ENCODE measurements around the gene ACACB. TPM values are rescaled to one million over a fixed set of nuclear protein-coding genes. Genes with fewer than 3 reads are reported as not detected.
A peak's percentile ranks its signal among the peaks of the same experiment; 100 is the strongest.

ACACB gene
- total RNA-seq, 1 donor from 2014 or later, result 140 TPM

- Histone ChIP-seq H3K27me3 (no peaks in the 10 kb centered on the region), H3K9me3 (no peaks in the 10 kb centered on the region), H3K4me1 (peaks cover 4 to 19% of the 10 kb centered on the region in 2 donors), H3K27ac (peak overlapping the region; percentile 9 to 92), H3K36me3 (peaks cover 30 to 32% of the 10 kb centered on the region in 2 donors), H3K4me3 (peak overlapping the region; percentile 87 to 91)
- no peak for DNase-seq (ENCODE audit: low spot score in 2 of 2)
- intact Hi-C loops (cut with DNase I), result loop anchor here (10.0 kb wide), 3 partner anchors 365 to 1415 kb away; partner anchors contain the start of gene PWP1
- TF ChIP-seq CTCF (IDR thresholded peaks at IDR 0.05), result no peak
Measured at GRCh38 chr12:109099431-109100020, 16.9 kb upstream of the ACACB start.

GRCh38 chr12:109100741-109101140, 15.6 kb upstream of the ACACB start:
- peaks cover 42 to 45% of the 10 kb centered on the region in 2 donors for H3K36me3 ChIP-seq
- H3K9me3 ChIP-seq, result no peaks in the 10 kb centered on the region
- peaks cover 4 to 19% of the 10 kb centered on the region in 2 donors for H3K4me1 ChIP-seq
- no peak for DNase-seq (ENCODE audit: low spot score in 2 of 2)
- no peaks in the 10 kb centered on the region for H3K27me3 ChIP-seq
- no peak for TF ChIP-seq CTCF (IDR thresholded peaks at IDR 0.05)
- intact Hi-C loops (cut with DNase I), result no loop called here
- no peak overlapping the region for H3K27ac ChIP-seq
- H3K4me3 ChIP-seq, result no peak overlapping the region

- Histone ChIP-seq H3K27me3 (no peaks in the 10 kb centered on the region), H3K36me3 (peaks cover 48 to 60% of the 10 kb centered on the region in 2 donors), H3K4me3 (no peak overlapping the region), H3K9me3 (no peaks in the 10 kb centered on the region), H3K27ac (no peak overlapping the region), H3K4me1 (peaks cover 1 to 16% of the 10 kb centered on the region in 2 donors)
- TF ChIP-seq CTCF (IDR thresholded peaks at IDR 0.05), result no peak
- intact Hi-C loops (cut with DNase I), result no loop called here
- DNase-seq (ENCODE audit: low spot score in 2 of 2), result no peak
Measured at GRCh38 chr12:109102491-109102890, 13.9 kb upstream of the ACACB start.

- Histone ChIP-seq H3K4me3 (no peak overlapping the region), H3K36me3 (peaks cover 53 to 64% of the 10 kb centered on the region in 2 donors), H3K27me3 (no peaks in the 10 kb centered on the region), H3K9me3 (no peaks in the 10 kb centered on the region), H3K4me1 (no peaks in the 10 kb centered on the region), H3K27ac (no peak overlapping the region)
- intact Hi-C loops (cut with DNase I), result no loop called here
- DNase-seq (ENCODE audit: low spot score in 2 of 2), result no peak
- no peak for TF ChIP-seq CTCF (IDR thresholded peaks at IDR 0.05)
Measured at GRCh38 chr12:109105176-109105575, 11.2 kb upstream of the ACACB start.

GRCh38 chr12:109109746-109110350, 6.5 kb upstream of the ACACB start:
- intact Hi-C loops (cut with DNase I), result no loop called here
- peaks cover 21 to 28% of the 10 kb centered on the region in 2 donors for H3K36me3 ChIP-seq
- H3K27ac ChIP-seq, result peak overlapping the region; percentile 92 to 93
- no peak for DNase-seq (ENCODE audit: low spot score in 2 of 2)
- no peak overlapping the region for H3K4me3 ChIP-seq
- H3K9me3 ChIP-seq, result no peaks in the 10 kb centered on the region
- no peak for TF ChIP-seq CTCF (IDR thresholded peaks at IDR 0.05)
- H3K27me3 ChIP-seq, result no peaks in the 10 kb centered on the region
- H3K4me1 ChIP-seq, result peaks cover 2 to 14% of the 10 kb centered on the region in 2 donors

Measured in ascending aorta (tissue), 2 donors.